HepG2 (cell line): ENCODE results near the gene TXNRD2. TPM values are rescaled to one million over a fixed set of nuclear protein-coding genes. Genes with fewer than 3 reads are reported as not detected.

ENCODE experiments used
- ARNT ChIP-seq: fragments of 450-650 bp; IDR thresholded peaks from 2 replicates; pipeline ENCODE4 v1.6.1; 2017
- BATF2 ChIP-seq: sonication (generic); formaldehyde crosslinking; IDR thresholded peaks from 2 replicates; pipeline ENCODE4 v1.8.0; 2022; ENCODE audit warnings: mild to moderate bottlenecking, missing genetic modification reagents, moderate library complexity
- CENPBD1 ChIP-seq: sonication (generic); formaldehyde crosslinking; IDR thresholded peaks from 2 replicates; pipeline ENCODE4 v1.8.0; 2022; ENCODE audit warnings: missing genetic modification reagents, low read depth, mild to moderate bottlenecking, borderline replicate concordance
- CREB1 ChIP-seq, 2 experiments: fragments of 450-650 bp in 1 of 2; IDR thresholded peaks; 2 replicates each; pipeline ENCODE4 v1.6.1; 2016 to 2017; ENCODE audit warnings: control low read depth in 1 of 2, mild to moderate bottlenecking in 1 of 2, missing compliant biosample characterization in 1 of 2, missing genetic modification characterization in 1 of 2
- DNMT3B ChIP-seq: conservative IDR thresholded peaks from 2 replicates; pipeline ENCODE4 v1.6.1; 2016; ENCODE audit warnings: missing biosample characterization, control low read depth
- ETV6 ChIP-seq: sonication (generic); formaldehyde crosslinking; conservative IDR thresholded peaks from 2 replicates; pipeline ENCODE4 v1.4.0; 2020; ENCODE audit warnings: missing genetic modification reagents
- HIVEP1 ChIP-seq: sonication (generic); formaldehyde crosslinking; IDR thresholded peaks from 2 replicates; pipeline ENCODE4 v1.4.0; 2020; ENCODE audit warnings: mild to moderate bottlenecking, missing genetic modification reagents
- HOXA7 ChIP-seq: sonication (generic); formaldehyde crosslinking; IDR thresholded peaks from 2 replicates; pipeline ENCODE4 v1.8.1; 2022; ENCODE audit warnings: mild to moderate bottlenecking, missing genetic modification reagents, moderate library complexity
- KDM4B ChIP-seq: sonication (generic); formaldehyde crosslinking; IDR thresholded peaks from 2 replicates; pipeline ENCODE4 v1.4.0; 2020; ENCODE audit warnings: missing genetic modification reagents
- NAIF1 ChIP-seq: sonication (generic); formaldehyde crosslinking; IDR thresholded peaks from 2 replicates; pipeline ENCODE4 v1.5.0; 2020; ENCODE audit warnings: mild to moderate bottlenecking, missing genetic modification reagents, borderline replicate concordance
- NFRKB ChIP-seq: fragments of 450-650 bp; IDR thresholded peaks from 2 replicates; pipeline ENCODE4 v1.6.1; 2017
- NR1H2 ChIP-seq: sonication (generic); formaldehyde crosslinking; IDR thresholded peaks from 2 replicates; pipeline ENCODE4 v1.8.1; 2022; ENCODE audit warnings: low read depth, missing genetic modification reagents, borderline replicate concordance
- SP1 ChIP-seq, 2 experiments: fragments of 450-650 bp in 1 of 2; sonication (generic) in 1 of 2; formaldehyde crosslinking in 1 of 2; IDR thresholded peaks; 2 replicates each; pipeline versions ENCODE4 v1.4.0 to v1.6.1; 2016 to 2020; ENCODE audit warnings: missing genetic modification reagents in 1 of 2
- SP2 ChIP-seq: sonication (generic); formaldehyde crosslinking; IDR thresholded peaks from 2 replicates; pipeline ENCODE4 v1.5.1; 2020; ENCODE audit warnings: mild to moderate bottlenecking, missing genetic modification reagents
- TCF7L2 ChIP-seq: IDR thresholded peaks from 2 replicates; pipeline ENCODE4 v1.6.1; 2011; ENCODE audit warnings: mild to moderate bottlenecking, low read depth, low read length, moderate library complexity
- TRAFD1 ChIP-seq: sonication (generic); formaldehyde crosslinking; IDR thresholded peaks from 2 replicates; pipeline ENCODE4 v1.5.1; 2020; ENCODE audit warnings: missing genetic modification reagents, mild to moderate bottlenecking, borderline replicate concordance
- XRCC5 ChIP-seq: fragments of 200-400 bp; formaldehyde crosslinking; optimal IDR thresholded peaks from 2 replicates; pipeline ENCODE3; 2017; ENCODE audit warnings: mild to moderate bottlenecking, low read length
- ZFP90 ChIP-seq: sonication (generic); formaldehyde crosslinking; IDR thresholded peaks from 2 replicates; pipeline ENCODE4 v1.8.0; 2022; ENCODE audit warnings: missing genetic modification reagents, mild to moderate bottlenecking, inconsistent platforms, borderline replicate concordance
- ZNF12 ChIP-seq: sonication (generic); formaldehyde crosslinking; IDR thresholded peaks from 2 replicates; pipeline ENCODE4 v1.5.0; 2020; ENCODE audit warnings: missing genetic modification reagents
- ZNF124 ChIP-seq: sonication (generic); formaldehyde crosslinking; IDR thresholded peaks from 2 replicates; pipeline ENCODE4 v1.4.0; 2020; ENCODE audit warnings: missing genetic modification reagents
- ZNF343 ChIP-seq: sonication (generic); formaldehyde crosslinking; IDR thresholded peaks from 2 replicates; pipeline ENCODE4 v1.4.0; 2020; ENCODE audit warnings: mild to moderate bottlenecking, missing genetic modification reagents
- ZNF546 ChIP-seq: sonication (generic); formaldehyde crosslinking; conservative IDR thresholded peaks from 2 replicates; pipeline ENCODE4 v1.8.1; 2023; ENCODE audit warnings: mild to moderate bottlenecking, missing genetic modification reagents
- ZNF549 ChIP-seq: sonication (generic); formaldehyde crosslinking; IDR thresholded peaks from 2 replicates; pipeline ENCODE4 v1.5.0; 2020; ENCODE audit warnings: missing genetic modification reagents
- ZNF552 ChIP-seq: sonication (generic); formaldehyde crosslinking; IDR thresholded peaks from 2 replicates; pipeline ENCODE4 v1.9.0; 2022; ENCODE audit warnings: missing genetic modification reagents, mild to moderate bottlenecking, borderline replicate concordance
- ZNF607 ChIP-seq: sonication (generic); formaldehyde crosslinking; IDR thresholded peaks from 2 replicates; pipeline ENCODE4 v1.5.1; 2020; ENCODE audit warnings: missing genetic modification reagents, mild to moderate bottlenecking, borderline replicate concordance
- ZNF619 ChIP-seq: sonication (generic); formaldehyde crosslinking; IDR thresholded peaks from 2 replicates; pipeline ENCODE4 v1.4.0; 2020; ENCODE audit warnings: mild to moderate bottlenecking, missing genetic modification reagents
- ZNF710 ChIP-seq: sonication (generic); formaldehyde crosslinking; IDR thresholded peaks from 2 replicates; pipeline ENCODE4 v1.5.0; 2020; ENCODE audit warnings: mild to moderate bottlenecking, missing genetic modification reagents, borderline replicate concordance
- polyA plus RNA-seq, 8 experiments: library from polyadenylated mRNA; depleted of rRNA in 3 of 8; stranded (reverse) in 7 of 8; unstranded in 1 of 8; fragments of >200 nt; fragmentation: Illumina TruSeq in 4 of 8; extraction: Trizol in 4 of 8; gene quantifications; 2 replicates each; pipeline versions ENCODE4 v1.2.1 to v1.2.3, GENCODE V29; 2011 to 2016; ENCODE audit warnings: low read depth in 4 of 8, missing spikeins in 1 of 8, mixed read lengths in 1 of 8; ENCODE audit not compliant: insufficient read depth in 1 of 8
- total RNA-seq, 5 experiments: library from RNA; depleted of rRNA; stranded (reverse); fragments of >200 nt; fragmentation: Illumina TruSeq; extraction: Trizol; gene quantifications; 2 replicates each; pipeline ENCODE4 v1.2.3, GENCODE V29; 2016; ENCODE audit warnings: low read depth in 1 of 5

TXNRD2 gene
- total and polyA plus RNA-seq, 2 of the 13 experiments (the other 11 are each of a cell fraction or from before 2014, with no cell fraction given), result 17.5 to 18.6 TPM

- TF ChIP-seq ZNF710 (CRISPR knock-in tag), result peak; percentile 59; the same call in 1 of the 2 replicates
- TF ChIP-seq DNMT3B (CRISPR knock-in tag), result peak; percentile 96
- peak; percentile 87; the same call in 1 of the 2 replicates for TF ChIP-seq NAIF1 (CRISPR knock-in tag)
- no peak for TF ChIP-seq XRCC5
- peak; percentile 97 for TF ChIP-seq HIVEP1
- peak; percentile 99 for TF ChIP-seq ZNF552 (CRISPR knock-in tag)
- TF ChIP-seq ZNF124 (CRISPR knock-in tag), result peak; percentile 97
- TF ChIP-seq BATF2 (CRISPR knock-in tag), result peak; percentile 93; the same call in 1 of the 2 replicates
- no peak for TF ChIP-seq SP1 (IDR thresholded peaks at IDR 0.05)
- TF ChIP-seq SP1 (CRISPR knock-in tag; IDR thresholded peaks at IDR 0.05), result no peak
- no peak for TF ChIP-seq HOXA7 (CRISPR knock-in tag)
- TF ChIP-seq CREB1 (IDR thresholded peaks at IDR 0.05), result no peak
- TF ChIP-seq CREB1 (CRISPR knock-in tag; IDR thresholded peaks at IDR 0.05), result no peak
- peak; percentile 91 for TF ChIP-seq ZFP90 (CRISPR knock-in tag)
- TF ChIP-seq ZNF546 (CRISPR knock-in tag), result peak; percentile 91; the same call in 1 of the 2 replicates
- TF ChIP-seq ZNF607 (CRISPR knock-in tag), result peak; percentile 99
- TF ChIP-seq TCF7L2, result no peak
- TF ChIP-seq ARNT, result no peak
- TF ChIP-seq TRAFD1 (CRISPR knock-in tag), result no peak
- TF ChIP-seq NR1H2, result peak; percentile 89
- TF ChIP-seq ZNF12 (CRISPR knock-in tag), result no peak; the same call in 1 of the 2 replicates
- TF ChIP-seq CENPBD1 (CRISPR knock-in tag), result peak; percentile 97
- no peak; the same call in 1 of the 2 replicates for TF ChIP-seq ZNF619 (CRISPR knock-in tag)
- TF ChIP-seq SP2 (CRISPR knock-in tag), result 0 out of 2 replicates have a peak, but pooled peaks have one; percentile 25
- no peak for TF ChIP-seq ZNF549
- peak; percentile 67 for TF ChIP-seq ETV6 (CRISPR knock-in tag)
- peak; percentile 98 for TF ChIP-seq ZNF343 (CRISPR knock-in tag)
- TF ChIP-seq KDM4B (CRISPR knock-in tag), result no peak
- TF ChIP-seq NFRKB, result no peak
Observed at GRCh38 chr22:19892257-19892879, 49.2 kb downstream of the TXNRD2 start (continued).
